ENCODE measurements around the gene RPL13A.

GRCh38 chr19:49489601-49490167, 2.3 kb downstream of the RPL13A start:
- TF ChIP-seq POLR2AphosphoS5 (IDR thresholded peaks at IDR 0.05; ENCODE audit: borderline replicate concordance, low read depth, low read length) = no peak
- TF ChIP-seq EZH2 (IDR thresholded peaks at IDR 0.05) = no peak
- no peak for TF ChIP-seq FOXP2 (optimal IDR thresholded peaks at IDR 0.05; ENCODE audit: control extremely low read depth, extremely low read length, insufficient read depth)
